Left lung (tissue), 10 donors: Measurements from ENCODE around the gene PPP1R14B. TPM values are rescaled to one million over a fixed set of nuclear protein-coding genes. Genes with fewer than 3 reads are reported as not detected.

Experiments
- ATAC-seq: fragments of 200-7000 bp; cut with Tn5 transposase; one replicate; pipeline ENCODE4 v1.9.1; 2020; ENCODE audit warnings: moderate library complexity
- DNase-seq, 4 donors: peaks; one replicate each; pipeline ENCODE4 v3.0.0-alpha.2; 2013 to 2020
- H3K27ac ChIP-seq, 2 donors: fragments of 200-600 bp; sonication (generic) in 1 of 2; one replicate each; pipeline versions ENCODE4 v1.5.0 to v1.8.0; 2020 to 2021
- H3K27me3 ChIP-seq, 2 donors: fragments of 200-600 bp; sonication (generic) in 1 of 2; one replicate each; pipeline versions ENCODE4 v1.5.0 to v1.8.0; 2020 to 2021
- H3K36me3 ChIP-seq, 2 donors: fragments of 200-600 bp; sonication (generic) in 1 of 2; one replicate each; pipeline versions ENCODE4 v1.5.0 to v1.8.0; 2020 to 2021
- H3K4me1 ChIP-seq, 2 donors: fragments of 200-600 bp; one replicate each; pipeline ENCODE4 v1.8.0; 2021
- H3K4me3 ChIP-seq, 2 donors: fragments of 200-600 bp; sonication (generic) in 1 of 2; one replicate each; pipeline versions ENCODE4 v1.5.0 to v1.8.0; 2020 to 2021; ENCODE audit warnings: mild to moderate bottlenecking in 1 of 2
- H3K9me3 ChIP-seq, 2 donors: fragments of 200-600 bp; sonication (generic) in 1 of 2; one replicate each; pipeline versions ENCODE4 v1.5.0 to v1.8.0; 2020 to 2021
- CTCF ChIP-seq, 2 donors: fragments of 200-600 bp; sonication (generic) in 1 of 2; IDR thresholded peaks; one replicate each; pipeline versions ENCODE4 v1.5.0 to v1.8.0; 2021; ENCODE audit warnings: antibody characterized with exemption in 2 of 2
- intact Hi-C, 2 donors: fragments of 100-400 bp; cut with DNase I; formaldehyde crosslinking; loops; one replicate each; pipeline versions ENCODE4 v1.11.2 to v1.14.2; 2022
- polyA plus RNA-seq, 6 donors: library from polyadenylated mRNA; unstranded; fragments of 120-200 nt; gene quantifications; one replicate each; pipeline ENCODE4 v1.2.1, GENCODE V29; 2013; ENCODE audit not compliant: insufficient read length in 6 of 6
- total RNA-seq, 2 donors: library from RNA; stranded (reverse); fragmentation: NEBNext Ultra II Directional; extraction: Animal tissue kit (Norgen Biotek cat#: 25700); gene quantifications; one replicate each; pipeline ENCODE4 v1.2.1, GENCODE V29; 2021
- donor health status: DM: no; HTN: yes; CAD: no.
- donor health status: DM: no; HTN: no; CAD: no.

The PPP1R14B gene
- total and polyA plus RNA-seq, 8 donors, result 56.7 to 200 (median 83.4) TPM

GRCh38 chr11:64275031-64275800, 28.5 kb upstream of the PPP1R14B start:
- intact Hi-C loops, result no loop called here
- H3K4me3 ChIP-seq, result no peak overlapping the region
- TF ChIP-seq CTCF (IDR thresholded peaks at IDR 0.05), result no peak

GRCh38 chr11:64269540-64270220, 22.9 kb upstream of the PPP1R14B start:
- TF ChIP-seq CTCF (IDR thresholded peaks at IDR 0.05), result no peak
- H3K4me3 ChIP-seq, result peak overlapping the region; percentile 71 to 81
- peaks cover 13 to 44% of the 10 kb centered on the region in 2 donors for H3K4me1 ChIP-seq
- no peaks in the 10 kb centered on the region for H3K27me3 ChIP-seq
- peak; percentile 98 to 100 (median 98) for DNase-seq
- peak; percentile 84 for ATAC-seq
- peak overlapping the region; percentile 97 to 100 for H3K27ac ChIP-seq
- intact Hi-C loops, result no loop called here
- H3K9me3 ChIP-seq, result no peaks in the 10 kb centered on the region
- peaks cover 0 to 27% of the 10 kb centered on the region in 2 donors for H3K36me3 ChIP-seq

More at GRCh38 chr11:64275031-64275800, 28.5 kb upstream of the PPP1R14B start:
- ATAC-seq (no peak), DNase-seq (no peak)
- Histone ChIP-seq H3K36me3 (peaks cover 0 to 42% of the 10 kb centered on the region in 2 donors), H3K9me3 (no peaks in the 10 kb centered on the region), H3K4me1 (peaks cover 5 to 19% of the 10 kb centered on the region in 2 donors), H3K27ac (no peak overlapping the region), H3K27me3 (no peaks in the 10 kb centered on the region)

GRCh38 chr11:64268893-64269539, 22.3 kb upstream of the PPP1R14B start:
- TF ChIP-seq CTCF (IDR thresholded peaks at IDR 0.05), result no peak
- Histone ChIP-seq H3K4me1 (peaks cover 13 to 44% of the 10 kb centered on the region in 2 donors), H3K36me3 (peaks cover 0 to 34% of the 10 kb centered on the region in 2 donors), H3K4me3 (peak overlapping the region; percentile 71 to 81), H3K9me3 (no peaks in the 10 kb centered on the region), H3K27me3 (no peaks in the 10 kb centered on the region), H3K27ac (peak overlapping the region; percentile 97 to 100)
- intact Hi-C loops, result no loop called here
- DNase-seq, result peak in 3 of 4 donors; percentile 30 to 90 (median 79)
- peak; percentile 14 for ATAC-seq

GRCh38 chr11:64268025-64268892, 21.5 kb upstream of the PPP1R14B start:
- peaks cover 13 to 44% of the 10 kb centered on the region in 2 donors for H3K4me1 ChIP-seq
- peak overlapping the region; percentile 71 to 81 for H3K4me3 ChIP-seq
- no peaks in the 10 kb centered on the region for H3K27me3 ChIP-seq
- peaks cover 0 to 42% of the 10 kb centered on the region in 2 donors for H3K36me3 ChIP-seq
- DNase-seq (peak in 3 of 4 donors; percentile 61 to 82 (median 66)), ATAC-seq (no peak)
- H3K9me3 ChIP-seq, result no peaks in the 10 kb centered on the region
- no peak for TF ChIP-seq CTCF (IDR thresholded peaks at IDR 0.05)
- intact Hi-C loops, result no loop called here
- H3K27ac ChIP-seq, result peak overlapping the region; percentile 97 to 100
